ENCODE results near the gene MYBPC2.

Gene MYBPC2

DNA sequence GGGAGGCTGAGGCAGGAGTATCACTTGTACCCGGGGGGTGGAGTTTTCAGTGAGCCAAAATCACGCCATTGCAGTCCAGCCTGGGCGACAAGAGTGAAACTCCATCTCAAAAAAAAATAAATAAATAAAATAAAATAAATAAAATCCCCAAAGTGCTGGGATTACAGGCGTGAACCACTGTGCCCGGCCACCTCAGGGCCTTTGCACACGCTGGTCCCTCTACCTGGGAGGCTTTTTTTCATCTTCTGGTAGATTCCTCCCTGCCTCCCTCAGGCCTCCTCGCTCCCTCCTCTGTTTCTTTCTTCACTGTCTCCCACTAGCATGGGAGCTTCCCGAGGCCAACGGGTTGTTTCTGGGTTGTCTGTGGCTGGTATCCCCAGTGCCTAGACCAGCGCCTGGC, 15.1 kb downstream of the MYBPC2 start:
- no peak for DNase-seq
- no peaks in the 10 kb centered on the region for H3K9me3 ChIP-seq
- TF ChIP-seq, protein P1, sequence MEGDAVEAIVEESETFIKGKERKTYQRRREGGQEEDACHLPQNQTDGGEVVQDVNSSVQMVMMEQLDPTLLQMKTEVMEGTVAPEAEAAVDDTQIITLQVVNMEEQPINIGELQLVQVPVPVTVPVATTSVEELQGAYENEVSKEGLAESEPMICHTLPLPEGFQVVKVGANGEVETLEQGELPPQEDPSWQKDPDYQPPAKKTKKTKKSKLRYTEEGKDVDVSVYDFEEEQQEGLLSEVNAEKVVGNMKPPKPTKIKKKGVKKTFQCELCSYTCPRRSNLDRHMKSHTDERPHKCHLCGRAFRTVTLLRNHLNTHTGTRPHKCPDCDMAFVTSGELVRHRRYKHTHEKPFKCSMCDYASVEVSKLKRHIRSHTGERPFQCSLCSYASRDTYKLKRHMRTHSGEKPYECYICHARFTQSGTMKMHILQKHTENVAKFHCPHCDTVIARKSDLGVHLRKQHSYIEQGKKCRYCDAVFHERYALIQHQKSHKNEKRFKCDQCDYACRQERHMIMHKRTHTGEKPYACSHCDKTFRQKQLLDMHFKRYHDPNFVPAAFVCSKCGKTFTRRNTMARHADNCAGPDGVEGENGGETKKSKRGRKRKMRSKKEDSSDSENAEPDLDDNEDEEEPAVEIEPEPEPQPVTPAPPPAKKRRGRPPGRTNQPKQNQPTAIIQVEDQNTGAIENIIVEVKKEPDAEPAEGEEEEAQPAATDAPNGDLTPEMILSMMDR (IDR thresholded peaks at IDR 0.05), result no peak

DNA sequence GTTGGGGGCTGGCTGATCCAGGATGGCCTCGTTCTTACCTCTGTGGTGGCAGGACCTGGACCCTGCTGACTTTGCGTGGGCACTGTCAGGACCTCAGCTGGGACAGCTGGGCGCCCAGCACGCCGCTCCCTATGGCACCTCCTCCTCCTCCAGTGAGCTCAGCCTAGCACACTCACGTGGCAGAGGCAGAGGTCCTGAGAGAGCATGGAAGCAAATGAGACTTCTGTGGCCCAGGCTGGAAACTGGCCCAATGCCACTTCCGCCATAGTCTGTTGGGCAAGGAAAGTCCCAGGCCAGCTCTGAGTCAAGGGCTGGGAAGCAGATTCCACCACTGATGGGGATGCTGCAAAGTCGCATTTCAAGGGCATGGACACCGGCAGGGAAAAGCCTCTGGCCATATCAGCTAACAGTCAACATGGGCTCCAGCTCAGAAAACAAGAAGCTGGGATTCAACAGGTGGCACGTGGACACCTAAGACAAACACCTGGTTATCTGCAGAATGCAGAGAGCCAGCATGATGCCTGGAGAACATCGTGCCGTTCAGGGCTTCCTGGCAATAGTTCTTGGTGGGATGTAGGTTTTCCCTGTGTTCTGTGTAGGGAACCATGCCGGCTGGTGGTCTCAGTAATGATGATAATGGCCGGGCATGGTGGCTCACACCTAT, 16.7 kb downstream of the MYBPC2 start:
- Histone ChIP-seq H3K27me3 (peaks cover 0 to 22% of the 10 kb centered on the region in 2 donors), H3K9me3 (no peaks in the 10 kb centered on the region), H3K36me3 (no peaks in the 10 kb centered on the region), H3K27ac (no peak overlapping the region), H3K4me3 (no peak overlapping the region), H3K4me1 (no peaks in the 10 kb centered on the region)
- TF ChIP-seq, protein P1 (IDR thresholded peaks at IDR 0.05), result no peak
- DNase-seq, result no peak
- intact Hi-C loops (cut with DNase I; ENCODE audit: low total_unique reads), result no loop called here

More for the DNA sequence above, 15.1 kb downstream of the MYBPC2 start:
- intact Hi-C loops (cut with DNase I; ENCODE audit: low total_unique reads), result no loop called here
- H3K36me3 ChIP-seq, result no peaks in the 10 kb centered on the region
- H3K27ac ChIP-seq, result no peak overlapping the region
- H3K27me3 ChIP-seq, result peaks cover 0 to 20% of the 10 kb centered on the region in 2 donors
- no peak overlapping the region for H3K4me3 ChIP-seq
- no peaks in the 10 kb centered on the region for H3K4me1 ChIP-seq

DNA sequence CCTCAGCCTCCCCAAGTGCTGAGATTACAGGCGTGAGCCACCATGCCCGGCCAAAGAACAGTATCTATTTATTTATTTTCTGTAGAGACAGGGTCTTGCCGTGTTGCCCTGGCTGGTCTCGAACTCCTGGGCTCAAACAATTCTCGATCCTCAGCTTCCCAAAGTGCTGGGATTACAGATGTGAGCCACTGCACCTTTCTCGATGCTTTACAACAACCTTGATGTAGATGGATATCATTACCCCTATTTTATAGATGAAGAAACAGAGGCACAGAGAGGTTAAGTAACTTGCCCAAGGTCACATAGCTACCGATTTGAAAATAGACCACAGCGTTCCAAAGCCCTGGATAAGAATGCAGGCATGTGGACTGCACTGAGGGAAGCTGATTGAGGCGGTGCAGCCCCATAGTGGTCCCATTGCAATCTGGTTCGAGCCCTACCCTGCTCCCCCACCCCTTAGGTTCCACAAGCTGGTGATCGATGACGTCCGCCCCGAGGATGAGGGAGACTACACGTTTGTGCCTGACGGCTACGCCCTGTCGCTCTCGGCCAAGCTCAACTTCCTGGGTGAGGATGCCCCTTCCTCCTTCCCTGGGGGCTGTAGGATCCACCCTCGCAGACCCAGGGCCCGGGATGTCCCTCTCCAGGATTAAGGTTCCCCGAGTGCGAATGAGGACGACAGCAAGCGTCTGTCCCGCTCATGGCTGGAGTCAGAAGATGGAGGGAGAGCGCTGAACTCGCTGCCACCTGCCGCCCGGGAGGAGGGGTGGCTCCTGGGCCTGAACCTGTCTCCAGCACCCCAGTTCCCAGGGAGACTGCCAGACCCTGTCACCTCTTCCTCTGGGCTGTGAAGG, 17.9 kb downstream of the MYBPC2 start:
- TF ChIP-seq, protein P1 (IDR thresholded peaks at IDR 0.05), result no peak
- no peak overlapping the region for H3K27ac ChIP-seq
- intact Hi-C loops (cut with DNase I; ENCODE audit: low total_unique reads), result no loop called here
- no peaks in the 10 kb centered on the region for H3K9me3 ChIP-seq
- no peaks in the 10 kb centered on the region for H3K4me1 ChIP-seq
- peaks cover 0 to 28% of the 10 kb centered on the region in 2 donors for H3K27me3 ChIP-seq
- DNase-seq, result no peak
- no peak overlapping the region for H3K4me3 ChIP-seq
- no peaks in the 10 kb centered on the region for H3K36me3 ChIP-seq

DNA sequence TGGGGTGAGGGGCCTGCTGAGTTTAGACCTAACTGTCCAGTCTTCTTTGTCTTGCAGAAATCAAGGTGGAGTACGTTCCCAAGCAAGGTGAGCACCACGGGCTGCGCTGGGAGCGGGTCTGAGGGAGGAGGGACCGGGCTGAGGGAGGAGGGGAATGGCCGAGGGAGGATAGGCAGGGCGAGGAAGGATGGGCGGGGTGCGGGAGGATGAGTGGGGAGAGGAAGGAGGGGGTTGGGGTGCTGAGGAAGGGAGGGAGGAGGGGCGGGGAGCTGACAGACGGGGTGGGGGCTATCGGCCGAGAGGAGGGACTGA, 18.5 kb downstream of the MYBPC2 start:
- Histone ChIP-seq H3K27me3 (peaks cover 0 to 24% of the 10 kb centered on the region in 2 donors), H3K27ac (no peak overlapping the region), H3K36me3 (no peaks in the 10 kb centered on the region), H3K9me3 (no peaks in the 10 kb centered on the region), H3K4me3 (no peak overlapping the region), H3K4me1 (no peaks in the 10 kb centered on the region)
- DNase-seq, result no peak
- TF ChIP-seq, protein P1 (IDR thresholded peaks at IDR 0.05), result no peak
- intact Hi-C loops (cut with DNase I; ENCODE audit: low total_unique reads), result no loop called here

DNA sequence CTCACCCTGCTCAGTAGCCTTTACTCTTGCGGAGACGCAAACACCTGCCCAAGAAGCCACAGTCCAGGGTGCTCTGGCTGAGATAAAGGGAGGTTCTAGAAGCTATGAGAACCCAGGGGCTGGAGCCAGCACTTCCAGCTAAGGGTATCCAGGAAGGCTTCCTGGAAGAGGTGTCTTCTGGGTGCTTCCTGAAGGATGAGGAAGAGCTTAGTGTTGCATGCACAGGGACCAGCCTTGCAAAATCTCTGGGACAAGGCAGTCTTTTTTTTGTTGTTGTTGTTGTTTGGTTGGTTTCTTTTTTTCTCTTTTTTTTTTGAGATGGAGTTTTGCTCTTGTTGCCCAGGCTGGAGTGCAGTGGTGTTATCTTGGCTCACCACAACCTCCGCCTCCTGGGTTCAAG, 20.6 kb downstream of the MYBPC2 start:
- Histone ChIP-seq H3K27me3 (peaks cover 0 to 43% of the 10 kb centered on the region in 2 donors), H3K4me1 (no peaks in the 10 kb centered on the region), H3K9me3 (no peaks in the 10 kb centered on the region), H3K4me3 (no peak overlapping the region), H3K36me3 (no peaks in the 10 kb centered on the region), H3K27ac (no peak overlapping the region)
- TF ChIP-seq, protein P1 (IDR thresholded peaks at IDR 0.05), result no peak
- DNase-seq, result no peak
- intact Hi-C loops (cut with DNase I; ENCODE audit: low total_unique reads), result no loop called here

All from tibial artery (tissue), 4 donors.